ENCODE measurements around the gene PEX26. TPM values are rescaled to one million over a fixed set of nuclear protein-coding genes. Genes with fewer than 3 reads are reported as not detected.

Gene PEX26
- total and polyA plus RNA-seq, 2 experiments from 2014 or later, result 5.4 to 45.5 TPM

- TF ChIP-seq, protein P1, sequence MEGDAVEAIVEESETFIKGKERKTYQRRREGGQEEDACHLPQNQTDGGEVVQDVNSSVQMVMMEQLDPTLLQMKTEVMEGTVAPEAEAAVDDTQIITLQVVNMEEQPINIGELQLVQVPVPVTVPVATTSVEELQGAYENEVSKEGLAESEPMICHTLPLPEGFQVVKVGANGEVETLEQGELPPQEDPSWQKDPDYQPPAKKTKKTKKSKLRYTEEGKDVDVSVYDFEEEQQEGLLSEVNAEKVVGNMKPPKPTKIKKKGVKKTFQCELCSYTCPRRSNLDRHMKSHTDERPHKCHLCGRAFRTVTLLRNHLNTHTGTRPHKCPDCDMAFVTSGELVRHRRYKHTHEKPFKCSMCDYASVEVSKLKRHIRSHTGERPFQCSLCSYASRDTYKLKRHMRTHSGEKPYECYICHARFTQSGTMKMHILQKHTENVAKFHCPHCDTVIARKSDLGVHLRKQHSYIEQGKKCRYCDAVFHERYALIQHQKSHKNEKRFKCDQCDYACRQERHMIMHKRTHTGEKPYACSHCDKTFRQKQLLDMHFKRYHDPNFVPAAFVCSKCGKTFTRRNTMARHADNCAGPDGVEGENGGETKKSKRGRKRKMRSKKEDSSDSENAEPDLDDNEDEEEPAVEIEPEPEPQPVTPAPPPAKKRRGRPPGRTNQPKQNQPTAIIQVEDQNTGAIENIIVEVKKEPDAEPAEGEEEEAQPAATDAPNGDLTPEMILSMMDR (IDR thresholded peaks at IDR 0.05; ENCODE audit: low read depth, low read length), result no peak
- no peaks in the 10 kb centered on the region for H3K4me1 ChIP-seq (ENCODE audit: low read depth)
- H3K4me3 ChIP-seq, result no peak overlapping the region
- no peaks in the 10 kb centered on the region for H3K36me3 ChIP-seq
- H3K27ac ChIP-seq, result no peak overlapping the region
- DNase-seq (ENCODE audit: low read depth in 1 of 2, low spot score in 1 of 2), result no peak
- peaks cover 34% of the 10 kb centered on the region for H3K27me3 ChIP-seq
- no peaks in the 10 kb centered on the region for H3K9me3 ChIP-seq (ENCODE audit: low read depth)
Observed at GRCh38 chr22:18113680-18114394, 36.0 kb downstream of the PEX26 start.

- Histone ChIP-seq H3K27ac (no peak overlapping the region), H3K4me1 (ENCODE audit: low read depth) (no peaks in the 10 kb centered on the region), H3K9me3 (ENCODE audit: low read depth) (no peaks in the 10 kb centered on the region), H3K27me3 (peaks cover 29% of the 10 kb centered on the region), H3K36me3 (no peaks in the 10 kb centered on the region), H3K4me3 (no peak overlapping the region)
- TF ChIP-seq, protein P1 (IDR thresholded peaks at IDR 0.05; ENCODE audit: low read depth, low read length), result no peak
- no peak for DNase-seq (ENCODE audit: low read depth in 1 of 2, low spot score in 1 of 2)
Observed at GRCh38 chr22:18114495-18114894, 36.7 kb downstream of the PEX26 start.

DNA sequence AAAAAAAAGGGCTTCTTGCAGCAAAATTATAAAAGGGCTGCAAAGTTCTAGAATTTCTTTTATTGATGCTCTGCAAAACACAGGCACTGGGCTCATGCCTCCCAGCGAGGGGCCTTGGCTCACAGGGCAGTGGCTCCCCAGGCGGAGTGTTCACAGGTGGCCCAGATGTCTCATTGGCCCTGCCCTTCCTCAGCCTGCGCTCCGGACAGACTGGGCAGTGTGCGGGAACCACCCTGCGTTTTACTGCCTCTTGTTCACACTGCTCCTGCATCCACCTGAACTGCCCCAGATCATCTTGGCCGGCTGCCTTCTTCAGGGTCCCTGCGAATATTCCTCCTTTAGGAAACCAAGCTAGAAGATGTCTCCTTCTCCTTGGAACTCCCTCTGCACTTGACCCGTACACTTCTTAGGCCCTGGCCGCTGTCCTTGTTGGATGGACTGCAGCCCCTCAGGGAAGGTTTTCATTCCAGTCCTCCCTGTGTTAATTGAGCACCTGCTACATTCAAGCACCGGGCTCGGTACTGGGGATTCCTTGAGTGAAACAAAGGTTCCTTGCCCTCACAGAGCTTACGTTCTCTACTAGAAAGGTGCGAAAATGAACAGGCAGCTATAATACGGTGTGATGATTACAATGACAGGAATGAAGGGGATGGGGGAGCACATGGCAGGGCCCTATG, 37.3 kb downstream of the PEX26 start:
- no peak for DNase-seq (ENCODE audit: low read depth in 1 of 2, low spot score in 1 of 2)
- no peaks in the 10 kb centered on the region for H3K9me3 ChIP-seq (ENCODE audit: low read depth)
- no peak overlapping the region for H3K27ac ChIP-seq
- no peak overlapping the region for H3K4me3 ChIP-seq
- no peaks in the 10 kb centered on the region for H3K4me1 ChIP-seq (ENCODE audit: low read depth)
- TF ChIP-seq, protein P1 (IDR thresholded peaks at IDR 0.05; ENCODE audit: low read depth, low read length), result no peak
- H3K36me3 ChIP-seq, result no peaks in the 10 kb centered on the region
- H3K27me3 ChIP-seq, result peaks cover 23% of the 10 kb centered on the region

GRCh38 chr22:18115906-18116371, 38.1 kb downstream of the PEX26 start:
- Histone ChIP-seq H3K4me3 (no peak overlapping the region), H3K36me3 (no peaks in the 10 kb centered on the region), H3K27ac (no peak overlapping the region), H3K4me1 (ENCODE audit: low read depth) (no peaks in the 10 kb centered on the region), H3K27me3 (peaks cover 14% of the 10 kb centered on the region), H3K9me3 (ENCODE audit: low read depth) (no peaks in the 10 kb centered on the region)
- TF ChIP-seq, protein P1 (IDR thresholded peaks at IDR 0.05; ENCODE audit: low read depth, low read length), result no peak
- no peak for DNase-seq (ENCODE audit: low read depth in 1 of 2, low spot score in 1 of 2)

DNA sequence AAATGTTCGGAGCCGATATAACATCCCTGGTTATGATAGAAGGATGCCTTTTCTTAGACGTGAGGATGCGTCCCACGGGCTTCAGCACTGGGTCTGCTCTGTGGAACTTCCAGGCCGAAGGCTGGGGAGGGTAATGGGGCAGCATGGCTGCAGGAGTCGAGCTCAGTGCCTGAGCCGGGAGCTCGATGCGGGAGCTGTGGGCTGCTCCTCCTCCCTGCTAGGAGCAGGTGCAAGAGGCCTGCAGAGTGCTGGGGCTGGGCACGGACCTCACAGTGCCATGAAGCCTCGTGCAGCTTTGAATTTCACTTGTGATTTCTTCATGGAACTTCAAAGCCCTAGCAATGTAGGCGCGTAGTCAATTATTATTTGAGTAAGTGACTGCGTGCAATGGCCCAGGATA, 38.8 kb downstream of the PEX26 start:
- no peak overlapping the region for H3K27ac ChIP-seq
- TF ChIP-seq, protein P1 (IDR thresholded peaks at IDR 0.05; ENCODE audit: low read depth, low read length), result no peak
- DNase-seq (ENCODE audit: low read depth in 1 of 2, low spot score in 1 of 2), result no peak
- no peaks in the 10 kb centered on the region for H3K36me3 ChIP-seq
- H3K4me1 ChIP-seq (ENCODE audit: low read depth), result no peaks in the 10 kb centered on the region
- no peaks in the 10 kb centered on the region for H3K9me3 ChIP-seq (ENCODE audit: low read depth)
- peaks cover 8% of the 10 kb centered on the region for H3K27me3 ChIP-seq
- no peak overlapping the region for H3K4me3 ChIP-seq

Measured in cardiac muscle cell (in vitro differentiated cells and primary cell).